GM19240 (cell line): ENCODE measurements around the gene ACADSB.

ENCODE experiments used
- DNase-seq: peaks from one replicate; pipeline ENCODE4 v3.0.0; 2011; ENCODE audit warnings: low spot score; ENCODE audit not compliant: insufficient read length

Gene ACADSB

GRCh38 chr10:123001370-123001769 lies 7.4 kb upstream of the ACADSB start:
- DNase-seq = no peak

- no peak for DNase-seq
These were observed 4.5 kb upstream of the ACADSB start for GRCh38 chr10:123004298-123004697.

- peak; percentile 34 for DNase-seq
These were observed 1.1 kb upstream of the ACADSB start for GRCh38 chr10:123007558-123008354.

- peak; percentile 4 for DNase-seq
These were observed 457 bp downstream of the ACADSB start for GRCh38 chr10:123009105-123009820.

GRCh38 chr10:123011987-123012386 lies 3.2 kb downstream of the ACADSB start:
- no peak for DNase-seq

- no peak for DNase-seq
These were observed 4.9 kb downstream of the ACADSB start for GRCh38 chr10:123013456-123014419.

GRCh38 chr10:123014772-123015171 lies 6.0 kb downstream of the ACADSB start:
- no peak for DNase-seq

- no peak for DNase-seq
These were observed 7.4 kb downstream of the ACADSB start for GRCh38 chr10:123016228-123016627.

GRCh38 chr10:123017421-123018165 lies 8.8 kb downstream of the ACADSB start:
- no peak for DNase-seq

- no peak for DNase-seq
These were observed 9.7 kb downstream of the ACADSB start for GRCh38 chr10:123018531-123018930.

GRCh38 chr10:123019264-123019663 lies 10.5 kb downstream of the ACADSB start:
- no peak for DNase-seq

GRCh38 chr10:123019941-123020703 lies 11.3 kb downstream of the ACADSB start:
- DNase-seq = no peak

- DNase-seq = no peak
These were observed 12.7 kb downstream of the ACADSB start for GRCh38 chr10:123021517-123021916.

- DNase-seq = no peak
These were observed 15.7 kb downstream of the ACADSB start for GRCh38 chr10:123024540-123024939.

- DNase-seq = no peak
These were observed 17.5 kb downstream of the ACADSB start for GRCh38 chr10:123026302-123026701.

- DNase-seq = no peak
These were observed 19.1 kb downstream of the ACADSB start for GRCh38 chr10:123027861-123028260.

- DNase-seq = no peak
These were observed 22.3 kb downstream of the ACADSB start for GRCh38 chr10:123031124-123031523.

GRCh38 chr10:123034332-123034731 lies 25.5 kb downstream of the ACADSB start:
- no peak for DNase-seq

- no peak for DNase-seq
These were observed 26.8 kb downstream of the ACADSB start for GRCh38 chr10:123035467-123036086.
